HG03520 (cell line): Measurements from ENCODE around the gene RBM28.
"Not testable (repeated sequence)": the region's sequence is repeated elsewhere in the genome, so short reads cannot be mapped to it uniquely, and the experiment has no call there.

Experiments
- ATAC-seq: cut with Tn5 transposase; IDR thresholded peaks from one replicate; pipeline ENCODE4 v1.9.1; 2021; ENCODE audit warnings: mild to moderate bottlenecking, moderate library complexity; ENCODE audit not compliant: unreplicated experiment

RBM28 gene

DNA sequence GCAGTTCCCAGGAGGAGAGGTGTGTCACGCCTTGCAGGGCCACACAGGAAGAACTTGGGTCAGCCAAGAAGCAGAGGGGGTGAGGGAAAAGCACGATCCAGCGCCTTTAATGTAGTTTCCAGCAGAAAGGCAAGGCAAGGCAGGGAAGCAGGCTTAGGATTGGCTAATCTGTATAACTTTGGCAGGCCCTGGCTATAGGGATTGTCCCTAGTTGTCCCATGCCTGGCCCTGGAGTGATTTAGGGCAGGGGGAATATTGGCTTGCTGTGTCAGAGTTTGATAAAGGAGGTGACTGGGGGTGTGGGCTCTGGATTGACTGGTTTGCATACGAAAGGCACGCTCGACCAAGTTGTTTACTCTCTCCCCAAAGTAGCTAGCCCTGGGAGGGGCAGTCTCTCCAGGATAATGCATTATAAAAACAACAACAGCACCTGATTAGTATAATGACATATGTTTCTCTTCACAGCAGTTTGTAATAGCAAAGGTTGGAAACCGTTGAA, 44.5 kb downstream of the RBM28 start:
- ATAC-seq = no peak

DNA sequence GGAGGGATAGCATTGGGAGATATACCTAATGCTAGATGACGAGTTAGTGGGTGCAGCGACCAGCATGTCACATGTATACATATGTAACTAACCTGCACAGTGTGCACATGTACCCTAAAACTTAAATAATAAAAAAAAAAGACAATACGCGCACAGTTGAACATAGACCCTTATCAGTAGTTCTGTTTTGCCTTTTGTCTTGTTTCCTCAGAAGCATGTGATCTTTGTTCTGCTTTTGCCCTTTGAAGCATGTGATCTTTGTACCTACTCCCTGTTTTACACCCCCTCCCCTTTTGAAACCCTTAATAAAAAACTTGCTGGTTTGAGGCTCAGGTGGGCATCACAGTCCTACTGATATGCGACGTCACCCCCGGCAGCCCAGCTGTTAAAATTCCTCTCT, 45.7 kb downstream of the RBM28 start:
- ATAC-seq = not testable (repeated sequence)

DNA sequence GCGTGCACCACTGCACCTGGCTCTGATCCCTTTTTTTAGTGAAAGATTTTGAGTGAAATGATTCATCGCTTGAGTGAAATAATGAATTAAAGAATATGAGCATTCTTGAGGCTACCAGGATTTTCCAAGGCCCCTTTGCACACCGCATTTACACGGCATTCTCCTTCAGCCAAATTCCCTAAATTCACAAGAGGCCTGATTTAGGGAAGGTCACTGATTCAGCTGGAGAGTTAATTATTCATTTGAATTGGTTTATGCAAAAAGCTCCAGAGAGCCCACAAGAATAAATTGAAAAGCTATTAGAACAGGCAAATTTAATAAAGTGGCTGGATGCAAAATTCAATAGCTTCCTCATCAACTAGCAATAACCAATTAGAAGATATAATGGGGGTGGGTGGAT, 56.2 kb downstream of the RBM28 start:
- no peak for ATAC-seq

DNA sequence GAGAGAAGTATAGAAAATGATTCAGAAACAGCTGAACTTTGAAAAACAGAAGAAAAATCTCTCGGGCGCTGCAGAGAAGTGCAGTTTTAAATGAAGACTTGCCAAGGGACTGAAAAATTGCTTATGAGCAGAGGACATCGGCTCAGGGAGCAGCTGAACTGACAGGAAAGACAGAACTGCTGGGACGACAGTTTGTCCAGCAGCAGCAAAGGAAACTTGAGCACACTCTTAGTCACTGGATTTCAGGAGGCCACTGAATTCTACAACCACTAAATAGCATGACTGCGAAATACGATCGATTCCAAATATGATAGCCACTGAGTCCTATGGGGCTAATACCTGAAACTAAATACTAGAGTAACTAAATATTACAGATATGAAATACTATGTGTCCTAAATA, 59.6 kb downstream of the RBM28 start:
- ATAC-seq = no peak

GRCh38 chr7:128281605-128282380, 61.9 kb downstream of the RBM28 start:
- ATAC-seq = no peak

- ATAC-seq = not testable (repeated sequence)
Observed at GRCh38 chr7:128280451-128280850, 63.3 kb downstream of the RBM28 start.

DNA sequence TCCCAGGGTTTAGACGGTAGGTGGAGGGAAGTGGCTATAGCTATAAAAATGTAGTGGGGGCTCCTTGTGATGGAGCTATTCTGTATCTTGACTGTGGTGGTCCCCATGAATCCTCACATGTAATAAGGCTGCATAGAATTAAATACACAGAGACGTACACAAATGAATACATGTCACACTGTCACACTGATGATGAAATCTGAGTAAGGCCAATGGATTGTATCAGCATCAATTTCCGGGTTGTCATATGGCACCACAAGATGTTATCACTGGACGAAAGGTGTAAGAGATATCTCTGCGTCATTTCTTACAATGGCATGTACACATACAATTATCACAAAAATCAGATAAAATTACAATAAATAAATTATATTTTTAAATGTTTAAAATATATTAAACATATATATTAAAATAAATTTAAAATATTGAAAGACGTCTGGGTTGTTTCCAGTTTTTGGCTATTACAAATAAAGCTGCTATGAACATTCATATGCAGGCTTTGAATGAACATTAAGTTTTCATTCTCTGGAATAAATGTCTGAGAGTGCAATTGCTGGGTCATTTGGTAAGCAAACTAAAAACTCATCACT, 64.5 kb downstream of the RBM28 start:
- ATAC-seq = no peak

DNA sequence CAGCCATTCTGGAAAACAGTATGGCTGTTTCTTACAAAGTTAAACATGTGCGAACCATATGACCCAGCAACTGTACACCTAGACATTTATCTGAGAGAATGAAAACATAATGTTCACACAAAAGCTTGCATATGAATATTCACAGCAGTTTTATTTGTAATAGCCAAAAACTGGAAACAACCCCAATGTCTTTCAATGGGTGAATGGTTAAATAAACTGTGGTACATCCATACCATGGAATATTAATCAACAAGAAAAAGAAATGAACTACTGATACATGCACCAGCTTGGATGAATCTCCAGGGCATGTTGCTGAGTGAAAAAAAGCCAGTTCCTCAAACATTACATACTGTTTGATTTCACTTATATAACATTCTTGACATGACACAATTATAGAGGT, 65.3 kb downstream of the RBM28 start:
- ATAC-seq = no peak

GRCh38 chr7:128275681-128276080, 68.0 kb downstream of the RBM28 start:
- ATAC-seq = no peak

DNA sequence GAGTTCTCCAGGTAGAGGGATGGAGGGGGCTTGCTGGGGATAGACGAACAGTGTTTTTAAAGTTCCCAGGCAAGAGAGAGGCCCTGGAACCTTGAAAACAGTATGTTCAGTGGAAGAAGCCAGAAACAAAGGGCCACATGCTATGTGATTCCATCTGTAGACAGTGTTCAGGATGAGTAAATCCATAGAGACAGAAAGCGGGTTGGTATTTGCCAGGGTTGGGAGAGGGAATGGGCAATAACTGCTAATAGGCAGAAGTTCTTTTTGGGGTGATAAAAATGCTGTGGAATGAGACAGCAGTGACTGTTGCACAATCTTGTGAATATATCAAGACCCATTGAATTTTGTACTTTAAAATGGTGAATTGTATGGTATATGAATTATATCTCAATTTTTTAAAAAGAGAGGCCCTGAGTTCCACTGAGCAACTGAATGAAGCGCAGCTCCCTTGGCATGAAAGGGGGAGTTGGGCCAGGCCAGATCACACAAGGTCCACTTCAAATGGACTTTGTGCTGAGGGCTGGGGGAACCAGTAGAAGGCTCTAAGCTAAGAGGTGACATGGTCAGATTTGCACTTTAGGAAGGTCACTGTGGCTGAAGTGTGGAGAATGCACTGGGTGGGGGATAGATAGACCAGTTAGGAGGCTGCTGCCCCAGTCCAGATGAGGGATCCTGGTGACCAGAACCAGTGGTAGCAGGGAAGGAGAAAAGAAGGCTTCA, 68.7 kb downstream of the RBM28 start:
- no peak for ATAC-seq

- ATAC-seq = no peak
Observed at GRCh38 chr7:128274246-128274883, 69.3 kb downstream of the RBM28 start.

DNA sequence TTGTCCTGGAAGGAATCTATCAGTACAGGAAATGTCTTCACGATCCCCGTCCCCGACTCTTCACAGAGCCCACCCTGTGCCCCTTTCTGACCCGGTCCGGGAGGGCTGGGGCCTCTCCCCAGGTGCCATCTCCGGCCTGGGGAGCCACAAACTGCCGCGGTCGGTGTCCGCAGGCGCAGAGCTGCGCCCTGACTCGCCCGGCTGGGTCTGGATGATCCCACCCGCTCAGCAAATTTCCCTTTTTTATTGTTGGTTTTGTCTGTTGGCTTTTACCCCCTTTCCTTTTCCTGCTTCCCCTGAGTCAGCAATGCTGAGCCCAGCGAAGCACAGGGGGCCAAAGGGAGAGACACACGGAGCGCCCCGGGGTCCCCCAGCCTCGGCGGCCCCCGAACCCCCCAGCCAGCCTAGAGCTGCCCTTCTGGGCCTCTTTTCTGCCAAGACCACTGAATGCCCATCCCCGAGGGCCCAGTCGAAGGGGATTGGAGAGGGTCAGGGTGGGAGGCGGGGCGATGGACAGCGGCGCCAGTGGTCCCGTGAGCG, 71.7 kb downstream of the RBM28 start:
- ATAC-seq = no peak

GRCh38 chr7:128271471-128271941, 72.2 kb downstream of the RBM28 start:
- ATAC-seq = no peak

DNA sequence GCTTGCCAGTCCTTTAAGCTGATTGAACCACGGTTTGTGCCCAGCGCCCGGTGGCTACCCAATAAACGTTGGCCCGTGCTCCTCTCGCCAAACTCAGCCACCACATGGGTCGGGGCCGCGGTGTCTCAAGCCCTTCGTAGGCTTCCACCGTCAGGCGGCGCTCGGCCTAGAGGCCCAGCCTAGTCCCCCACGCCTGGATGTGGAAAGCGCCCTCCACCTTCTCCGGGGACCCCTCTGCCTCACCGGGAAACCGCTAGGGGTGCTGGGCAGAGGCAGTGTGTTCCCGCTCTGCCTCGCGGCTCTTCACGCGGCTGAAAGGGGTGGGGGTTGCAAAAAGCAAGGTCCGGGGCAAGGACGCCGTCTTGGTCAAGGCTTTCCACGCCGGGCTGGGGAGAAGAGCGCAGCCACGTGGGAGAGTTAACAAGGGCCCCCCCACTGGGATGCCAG, 72.9 kb downstream of the RBM28 start:
- no peak for ATAC-seq

GRCh38 chr7:128268233-128268632, 75.5 kb downstream of the RBM28 start:
- no peak for ATAC-seq

- no peak for ATAC-seq
Observed at GRCh38 chr7:128267595-128267924, 76.1 kb downstream of the RBM28 start.

- no peak for ATAC-seq
Observed at GRCh38 chr7:128266883-128267594, 76.7 kb downstream of the RBM28 start.

DNA sequence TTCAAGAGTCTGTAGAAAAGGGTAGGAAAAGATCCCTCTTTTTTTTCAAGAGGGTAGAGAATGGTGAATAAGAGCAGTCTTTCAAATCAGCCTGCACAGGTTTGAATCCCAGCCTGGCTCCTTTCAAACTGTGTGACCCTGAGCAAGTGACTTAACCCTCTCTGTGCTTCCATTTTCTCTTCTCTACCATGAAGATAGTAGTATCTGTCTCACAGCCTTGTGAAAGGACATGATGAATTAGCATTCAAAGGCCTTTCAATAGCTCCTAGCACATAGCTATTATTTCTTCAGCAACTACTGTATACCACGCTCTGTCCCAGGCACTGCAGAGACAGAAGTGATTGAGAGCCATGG, 77.2 kb downstream of the RBM28 start:
- ATAC-seq = no peak

- ATAC-seq = no peak
Observed at GRCh38 chr7:128265906-128266300, 77.8 kb downstream of the RBM28 start.

DNA sequence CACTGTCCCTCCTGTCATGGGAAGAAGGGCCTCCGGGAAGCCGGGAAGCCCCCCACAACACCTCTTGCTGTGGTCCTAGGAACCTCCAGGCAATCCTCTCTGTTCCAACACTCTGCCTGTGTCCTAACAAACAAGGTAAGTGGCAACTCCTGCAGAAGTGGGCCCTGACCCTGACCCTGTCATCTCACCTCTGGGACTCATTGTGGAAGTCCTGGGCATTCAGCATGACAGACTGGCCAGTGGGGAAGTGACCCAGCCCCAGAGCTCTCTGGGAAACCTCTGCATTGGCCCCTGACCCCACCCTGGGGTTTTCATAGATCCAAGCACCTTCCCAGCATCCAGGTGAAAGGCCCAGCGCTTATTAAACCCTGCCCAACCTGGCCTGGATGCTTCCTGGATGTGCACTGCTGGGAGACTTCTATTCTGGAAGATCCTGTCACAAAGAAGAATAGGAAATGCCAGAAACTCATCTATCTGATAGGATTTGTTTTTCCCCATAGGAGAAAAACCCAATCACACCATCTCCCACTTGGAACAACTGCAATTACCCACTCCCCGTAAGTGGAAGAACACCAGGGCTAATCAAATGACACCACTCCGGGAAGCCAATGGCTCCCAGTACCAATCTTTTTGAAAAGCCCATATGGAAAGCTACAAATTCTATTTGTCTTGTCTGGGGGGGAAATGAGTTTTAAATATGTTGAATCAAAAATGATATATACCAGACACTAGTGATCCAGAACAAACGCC, 78.4 kb downstream of the RBM28 start:
- ATAC-seq = no peak
